ENCODE data around the gene ASXL3. TPM values are rescaled to one million over a fixed set of nuclear protein-coding genes. Genes with fewer than 3 reads are reported as not detected.

Gene ASXL3
- 6.2 TPM for polyA plus RNA-seq (2013, experiment 1 of 4)
- polyA plus RNA-seq (2013, experiment 2 of 4): 5.5 TPM
- polyA plus RNA-seq (2013, experiment 3 of 4): 6.5 TPM
- polyA plus RNA-seq (2013, experiment 4 of 4): 7.3 TPM

- 1 to 2% methylated on average over 69 to 74 of the region's 103 CpGs for WGBS, 2 experiments
- Histone ChIP-seq H3K27ac (ENCODE audit: insufficient read depth, low read depth, low read length, poor library complexity, severe bottlenecking) (peak within 1 kb of the TSS; percentile 92), H3K36me3 (ENCODE audit: control insufficient read depth, insufficient read depth, low read length) (no peaks in the 10 kb centered on the region), H3K27me3 (ENCODE audit: control insufficient read depth, insufficient read depth, low read length, poor library complexity, severe bottlenecking) (peaks cover 27% of the 10 kb centered on the region), H3K4me1 (ENCODE audit: control insufficient read depth, insufficient read depth, low read length) (peaks cover 16% of the 10 kb centered on the region), H3K9me3 (ENCODE audit: control insufficient read depth, low read length) (no peaks in the 10 kb centered on the region), H3K4me3 (ENCODE audit: insufficient read depth, low read depth, low read length) (peak within 1 kb of the TSS; percentile 84)
These were observed at the start of gene ASXL3 for GRCh38 chr18:33577685-33578517. TSS of gene ASXL3 (plus strand) at chr18:33578219. CDS start at chr18:33578632, 413 bp downstream.

- Histone ChIP-seq H3K4me3 (ENCODE audit: insufficient read depth, low read depth, low read length) (no peak overlapping the region), H3K36me3 (ENCODE audit: control insufficient read depth, insufficient read depth, low read length) (no peaks in the 10 kb centered on the region), H3K27me3 (ENCODE audit: control insufficient read depth, insufficient read depth, low read length, poor library complexity, severe bottlenecking) (no peaks in the 10 kb centered on the region), H3K9me3 (ENCODE audit: control insufficient read depth, low read length) (no peaks in the 10 kb centered on the region), H3K4me1 (ENCODE audit: control insufficient read depth, insufficient read depth, low read length) (no peaks in the 10 kb centered on the region), H3K27ac (ENCODE audit: insufficient read depth, low read depth, low read length, poor library complexity, severe bottlenecking) (no peak overlapping the region)
- 65 to 83% methylated on average over 1 of the region's 1 CpG for WGBS, 2 experiments
These were observed 45.0 kb upstream of the ASXL3 start for GRCh38 chr18:33532978-33533377.

GRCh38 chr18:33536904-33537303 is 41.1 kb upstream of the ASXL3 start:
- no peaks in the 10 kb centered on the region for H3K27me3 ChIP-seq (ENCODE audit: control insufficient read depth, insufficient read depth, low read length, poor library complexity, severe bottlenecking)
- H3K36me3 ChIP-seq (ENCODE audit: control insufficient read depth, insufficient read depth, low read length): no peaks in the 10 kb centered on the region
- no peak overlapping the region for H3K4me3 ChIP-seq (ENCODE audit: insufficient read depth, low read depth, low read length)
- 100% methylated on average over 1 of the region's 1 CpG; no CpG with 5 or more reads in 1 of the 2 experiments for WGBS, 2 experiments
- H3K27ac ChIP-seq (ENCODE audit: insufficient read depth, low read depth, low read length, poor library complexity, severe bottlenecking): no peak overlapping the region
- H3K4me1 ChIP-seq (ENCODE audit: control insufficient read depth, insufficient read depth, low read length): no peaks in the 10 kb centered on the region
- H3K9me3 ChIP-seq (ENCODE audit: control insufficient read depth, low read length): no peaks in the 10 kb centered on the region

GRCh38 chr18:33538418-33539042 is 39.5 kb upstream of the ASXL3 start:
- Histone ChIP-seq H3K36me3 (ENCODE audit: control insufficient read depth, insufficient read depth, low read length) (no peaks in the 10 kb centered on the region), H3K27ac (ENCODE audit: insufficient read depth, low read depth, low read length, poor library complexity, severe bottlenecking) (no peak overlapping the region)
- 91 to 98% methylated on average over 4 to 5 of the region's 6 CpGs for WGBS, 2 experiments

GRCh38 chr18:33540392-33540791 is 37.6 kb upstream of the ASXL3 start:
- Histone ChIP-seq H3K36me3 (ENCODE audit: control insufficient read depth, insufficient read depth, low read length) (no peaks in the 10 kb centered on the region), H3K27ac (ENCODE audit: insufficient read depth, low read depth, low read length, poor library complexity, severe bottlenecking) (no peak overlapping the region), H3K9me3 (ENCODE audit: control insufficient read depth, low read length) (no peaks in the 10 kb centered on the region), H3K4me1 (ENCODE audit: control insufficient read depth, insufficient read depth, low read length) (no peaks in the 10 kb centered on the region), H3K4me3 (ENCODE audit: insufficient read depth, low read depth, low read length) (no peak overlapping the region), H3K27me3 (ENCODE audit: control insufficient read depth, insufficient read depth, low read length, poor library complexity, severe bottlenecking) (no peaks in the 10 kb centered on the region)
- 86 to 88% methylated on average over 2 of the region's 2 CpGs for WGBS, 2 experiments

More at GRCh38 chr18:33538418-33539042, 39.5 kb upstream of the ASXL3 start:
- Histone ChIP-seq H3K4me1 (ENCODE audit: control insufficient read depth, insufficient read depth, low read length) (no peaks in the 10 kb centered on the region), H3K9me3 (ENCODE audit: control insufficient read depth, low read length) (no peaks in the 10 kb centered on the region), H3K4me3 (ENCODE audit: insufficient read depth, low read depth, low read length) (no peak overlapping the region), H3K27me3 (ENCODE audit: control insufficient read depth, insufficient read depth, low read length, poor library complexity, severe bottlenecking) (no peaks in the 10 kb centered on the region)

- Histone ChIP-seq H3K9me3 (ENCODE audit: control insufficient read depth, low read length) (no peaks in the 10 kb centered on the region), H3K4me3 (ENCODE audit: insufficient read depth, low read depth, low read length) (no peak overlapping the region), H3K27me3 (ENCODE audit: control insufficient read depth, insufficient read depth, low read length, poor library complexity, severe bottlenecking) (no peaks in the 10 kb centered on the region), H3K27ac (ENCODE audit: insufficient read depth, low read depth, low read length, poor library complexity, severe bottlenecking) (no peak overlapping the region), H3K4me1 (ENCODE audit: control insufficient read depth, insufficient read depth, low read length) (no peaks in the 10 kb centered on the region), H3K36me3 (ENCODE audit: control insufficient read depth, insufficient read depth, low read length) (no peaks in the 10 kb centered on the region)
- 100% methylated on average over 2 of the region's 3 CpGs for WGBS, 2 experiments
These were observed 36.7 kb upstream of the ASXL3 start for GRCh38 chr18:33541316-33541715.

GRCh38 chr18:33556846-33557245 is 21.2 kb upstream of the ASXL3 start:
- Histone ChIP-seq H3K27ac (ENCODE audit: insufficient read depth, low read depth, low read length, poor library complexity, severe bottlenecking) (no peak overlapping the region), H3K9me3 (ENCODE audit: control insufficient read depth, low read length) (no peaks in the 10 kb centered on the region), H3K36me3 (ENCODE audit: control insufficient read depth, insufficient read depth, low read length) (no peaks in the 10 kb centered on the region), H3K4me3 (ENCODE audit: insufficient read depth, low read depth, low read length) (no peak overlapping the region), H3K27me3 (ENCODE audit: control insufficient read depth, insufficient read depth, low read length, poor library complexity, severe bottlenecking) (no peaks in the 10 kb centered on the region), H3K4me1 (ENCODE audit: control insufficient read depth, insufficient read depth, low read length) (no peaks in the 10 kb centered on the region)
- WGBS, 2 experiments: 95 to 97% methylated on average over 2 of the region's 2 CpGs

- Histone ChIP-seq H3K36me3 (ENCODE audit: control insufficient read depth, insufficient read depth, low read length) (no peaks in the 10 kb centered on the region), H3K9me3 (ENCODE audit: control insufficient read depth, low read length) (no peaks in the 10 kb centered on the region), H3K4me3 (ENCODE audit: insufficient read depth, low read depth, low read length) (no peak overlapping the region), H3K27me3 (ENCODE audit: control insufficient read depth, insufficient read depth, low read length, poor library complexity, severe bottlenecking) (no peaks in the 10 kb centered on the region), H3K4me1 (ENCODE audit: control insufficient read depth, insufficient read depth, low read length) (no peaks in the 10 kb centered on the region), H3K27ac (ENCODE audit: insufficient read depth, low read depth, low read length, poor library complexity, severe bottlenecking) (no peak overlapping the region)
- 71% methylated on average over 2 of the region's 3 CpGs; no CpG with 5 or more reads in 1 of the 2 experiments for WGBS, 2 experiments
These were observed 20.3 kb upstream of the ASXL3 start for GRCh38 chr18:33557706-33558105.

GRCh38 chr18:33558529-33558928 is 19.5 kb upstream of the ASXL3 start:
- no peaks in the 10 kb centered on the region for H3K36me3 ChIP-seq (ENCODE audit: control insufficient read depth, insufficient read depth, low read length)
- no peak overlapping the region for H3K27ac ChIP-seq (ENCODE audit: insufficient read depth, low read depth, low read length, poor library complexity, severe bottlenecking)
- no peaks in the 10 kb centered on the region for H3K9me3 ChIP-seq (ENCODE audit: control insufficient read depth, low read length)
- no peaks in the 10 kb centered on the region for H3K4me1 ChIP-seq (ENCODE audit: control insufficient read depth, insufficient read depth, low read length)
- no peaks in the 10 kb centered on the region for H3K27me3 ChIP-seq (ENCODE audit: control insufficient read depth, insufficient read depth, low read length, poor library complexity, severe bottlenecking)
- 86 to 100% methylated on average over 1 of the region's 1 CpG for WGBS, 2 experiments
- no peak overlapping the region for H3K4me3 ChIP-seq (ENCODE audit: insufficient read depth, low read depth, low read length)

GRCh38 chr18:33560686-33561370 is 17.2 kb upstream of the ASXL3 start:
- Histone ChIP-seq H3K27ac (ENCODE audit: insufficient read depth, low read depth, low read length, poor library complexity, severe bottlenecking) (no peak overlapping the region), H3K4me3 (ENCODE audit: insufficient read depth, low read depth, low read length) (no peak overlapping the region), H3K4me1 (ENCODE audit: control insufficient read depth, insufficient read depth, low read length) (no peaks in the 10 kb centered on the region), H3K27me3 (ENCODE audit: control insufficient read depth, insufficient read depth, low read length, poor library complexity, severe bottlenecking) (no peaks in the 10 kb centered on the region), H3K9me3 (ENCODE audit: control insufficient read depth, low read length) (no peaks in the 10 kb centered on the region), H3K36me3 (ENCODE audit: control insufficient read depth, insufficient read depth, low read length) (no peaks in the 10 kb centered on the region)
- 87 to 88% methylated on average over 4 of the region's 4 CpGs for WGBS, 2 experiments
